Ishikawa (cell line): Measurements from ENCODE around the gene NCF2.

ENCODE experiments used
- CEBPB ChIP-seq: IDR thresholded peaks from 2 replicates; pipeline ENCODE4 v1.6.1; 2012
- CREB1 ChIP-seq: IDR thresholded peaks from 2 replicates; pipeline ENCODE4 v1.6.1; 2012; ENCODE audit warnings: low read depth
- EGR1 ChIP-seq: IDR thresholded peaks from 2 replicates; pipeline ENCODE4 v1.6.1; 2012
- EP300 ChIP-seq: IDR thresholded peaks from 2 replicates; pipeline ENCODE4 v1.6.1; 2012; ENCODE audit warnings: borderline replicate concordance
- FOXM1 ChIP-seq: IDR thresholded peaks from 2 replicates; pipeline ENCODE4 v1.6.1; 2012; ENCODE audit warnings: low read depth, borderline replicate concordance
- NFIC ChIP-seq: IDR thresholded peaks from 2 replicates; pipeline ENCODE4 v1.6.1; 2012
- RAD21 ChIP-seq: IDR thresholded peaks from 2 replicates; pipeline ENCODE4 v1.6.1; 2012; ENCODE audit warnings: low read depth
- TAF1 ChIP-seq: IDR thresholded peaks from 2 replicates; pipeline ENCODE4 v1.6.1; 2012; ENCODE audit warnings: low read depth, mild to moderate bottlenecking
- TCF12 ChIP-seq: IDR thresholded peaks from 2 replicates; pipeline ENCODE4 v1.6.1; 2012; ENCODE audit warnings: low read depth
- TEAD4 ChIP-seq: IDR thresholded peaks from 2 replicates; pipeline ENCODE4 v1.6.1; 2012
- YY1 ChIP-seq: IDR thresholded peaks from 2 replicates; pipeline ENCODE4 v1.6.1; 2012; ENCODE audit warnings: low read depth
- TF ChIP-seq, protein P1 (sequence below): IDR thresholded peaks from 2 replicates; pipeline ENCODE4 v1.6.1; 2012; ENCODE audit warnings: low read depth, mild to moderate bottlenecking
- TF ChIP-seq, protein P2 (sequence below): IDR thresholded peaks from 2 replicates; pipeline ENCODE4 v1.6.1; 2012

DNA sequence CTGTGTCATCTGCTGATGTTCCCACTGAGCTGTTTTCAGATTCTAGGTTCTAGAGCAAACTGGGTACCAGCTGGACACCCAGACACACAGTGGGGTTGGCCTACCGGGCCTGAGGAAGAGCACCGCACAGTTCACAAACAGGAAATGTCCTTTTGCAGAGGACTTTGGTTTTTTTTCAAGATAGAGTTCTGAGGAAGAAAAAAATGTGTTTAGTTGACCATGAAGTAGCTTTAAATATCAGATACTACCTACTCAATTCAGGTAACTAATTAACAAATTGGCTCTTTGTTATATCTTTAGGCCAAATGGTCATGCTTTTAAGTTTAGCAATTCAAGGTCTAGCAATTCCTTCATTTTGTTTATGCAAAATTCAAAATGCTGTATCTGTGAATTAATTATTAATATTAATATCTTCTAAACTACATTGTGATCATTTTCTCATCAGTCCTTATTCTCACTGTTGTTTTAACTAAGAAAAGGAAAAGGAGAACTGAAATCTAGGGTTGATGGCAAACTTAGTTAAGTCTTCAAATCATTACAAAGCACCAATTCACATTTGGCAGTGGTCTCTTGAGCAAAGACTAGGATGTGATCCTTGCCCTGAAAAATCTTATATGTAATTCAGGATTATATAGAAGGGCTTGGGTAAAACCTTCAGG is 17.2 kb upstream of the NCF2 start:
- TF ChIP-seq EP300 (no peak), NFIC (no peak), RAD21 (no peak), TCF12 (no peak), YY1 (no peak), CREB1 (no peak), FOXM1 (no peak), TEAD4 (no peak), TAF1 (no peak), CEBPB (no peak), EGR1 (no peak)
- TF ChIP-seq, protein P1, sequence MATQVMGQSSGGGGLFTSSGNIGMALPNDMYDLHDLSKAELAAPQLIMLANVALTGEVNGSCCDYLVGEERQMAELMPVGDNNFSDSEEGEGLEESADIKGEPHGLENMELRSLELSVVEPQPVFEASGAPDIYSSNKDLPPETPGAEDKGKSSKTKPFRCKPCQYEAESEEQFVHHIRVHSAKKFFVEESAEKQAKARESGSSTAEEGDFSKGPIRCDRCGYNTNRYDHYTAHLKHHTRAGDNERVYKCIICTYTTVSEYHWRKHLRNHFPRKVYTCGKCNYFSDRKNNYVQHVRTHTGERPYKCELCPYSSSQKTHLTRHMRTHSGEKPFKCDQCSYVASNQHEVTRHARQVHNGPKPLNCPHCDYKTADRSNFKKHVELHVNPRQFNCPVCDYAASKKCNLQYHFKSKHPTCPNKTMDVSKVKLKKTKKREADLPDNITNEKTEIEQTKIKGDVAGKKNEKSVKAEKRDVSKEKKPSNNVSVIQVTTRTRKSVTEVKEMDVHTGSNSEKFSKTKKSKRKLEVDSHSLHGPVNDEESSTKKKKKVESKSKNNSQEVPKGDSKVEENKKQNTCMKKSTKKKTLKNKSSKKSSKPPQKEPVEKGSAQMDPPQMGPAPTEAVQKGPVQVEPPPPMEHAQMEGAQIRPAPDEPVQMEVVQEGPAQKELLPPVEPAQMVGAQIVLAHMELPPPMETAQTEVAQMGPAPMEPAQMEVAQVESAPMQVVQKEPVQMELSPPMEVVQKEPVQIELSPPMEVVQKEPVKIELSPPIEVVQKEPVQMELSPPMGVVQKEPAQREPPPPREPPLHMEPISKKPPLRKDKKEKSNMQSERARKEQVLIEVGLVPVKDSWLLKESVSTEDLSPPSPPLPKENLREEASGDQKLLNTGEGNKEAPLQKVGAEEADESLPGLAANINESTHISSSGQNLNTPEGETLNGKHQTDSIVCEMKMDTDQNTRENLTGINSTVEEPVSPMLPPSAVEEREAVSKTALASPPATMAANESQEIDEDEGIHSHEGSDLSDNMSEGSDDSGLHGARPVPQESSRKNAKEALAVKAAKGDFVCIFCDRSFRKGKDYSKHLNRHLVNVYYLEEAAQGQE: no peak
- TF ChIP-seq, protein P2, sequence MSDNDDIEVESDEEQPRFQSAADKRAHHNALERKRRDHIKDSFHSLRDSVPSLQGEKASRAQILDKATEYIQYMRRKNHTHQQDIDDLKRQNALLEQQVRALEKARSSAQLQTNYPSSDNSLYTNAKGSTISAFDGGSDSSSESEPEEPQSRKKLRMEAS: no peak
